H1 (cell line): ENCODE data around the gene CSNK1A1. TPM values are rescaled to one million over a fixed set of nuclear protein-coding genes. Genes with fewer than 3 reads are reported as not detected.

Experiments used
- CTCF ChIA-PET: fragments of 300-600 bp; sonication (Branson Sonifier 250); formaldehyde crosslinking; loops from one replicate; lab custom pipeline; 2021; ENCODE audit not compliant: partially characterized antibody; lab: Charles Lee
- POLR2A ChIA-PET: fragments of 300-600 bp; sonication (Branson Sonifier 250); formaldehyde crosslinking; loops from one replicate; lab custom pipeline; 2021; ENCODE audit warnings: inconsistent platforms; ENCODE audit not compliant: partially characterized antibody; lab: Charles Lee
- DNase-seq, 2 experiments: peaks; one replicate each; pipeline versions ENCODE4 v3.0.0 to v3.0.0-alpha.2; 2010 to 2022; ENCODE audit warnings: low spot score in 2 of 2, low read depth in 1 of 2, mixed read lengths in 1 of 2
- FAIRE-seq: peaks from 2 replicates; lab custom pipeline; 2011; peaks lifted over from hg19 to GRCh38; lab: Jason Lieb, UNC
- H2AFZ ChIP-seq: 2 replicates; pipeline ENCODE4 v1.8.1; 2012; ENCODE audit warnings: low read length, inconsistent platforms
- H2AK5ac ChIP-seq: 2 replicates; pipeline ENCODE4 v1.6.1; 2013; ENCODE audit warnings: low read depth, low read length
- H2BK120ac ChIP-seq: replicated peaks from 2 replicates; pipeline ENCODE3; 2013; ENCODE audit warnings: low read depth, low read length, inconsistent platforms
- H2BK12ac ChIP-seq: 2 replicates; pipeline ENCODE4 v1.6.1; 2013; ENCODE audit warnings: low read depth, low read length
- H2BK15ac ChIP-seq: 2 replicates; pipeline ENCODE4 v1.6.1; 2013; ENCODE audit warnings: low read length
- H2BK20ac ChIP-seq: 2 replicates; pipeline ENCODE4 v1.6.1; 2013; ENCODE audit warnings: low read length
- H2BK5ac ChIP-seq: 2 replicates; pipeline ENCODE4 v1.6.1; 2013; ENCODE audit warnings: low read depth, low read length
- H3K14ac ChIP-seq: 2 replicates; pipeline ENCODE4 v1.6.1; 2013; ENCODE audit warnings: inconsistent platforms; ENCODE audit not compliant: insufficient read length
- H3K18ac ChIP-seq: 2 replicates; pipeline ENCODE4 v1.6.1; 2013; ENCODE audit warnings: low read length; ENCODE audit errors: extremely low read depth
- H3K23ac ChIP-seq: 2 replicates; pipeline ENCODE4 v1.6.1; 2013; ENCODE audit warnings: inconsistent platforms; ENCODE audit not compliant: insufficient read length
- H3K23me2 ChIP-seq: 2 replicates; pipeline ENCODE4 v1.6.1; 2013; ENCODE audit warnings: low read depth, low read length
- H3K27ac ChIP-seq: 2 replicates; pipeline ENCODE4 v1.6.1; 2011; ENCODE audit warnings: low read depth, low read length, inconsistent platforms
- H3K27me3 ChIP-seq, 4 experiments: replicated peaks in 1 of 4; 1 replicate in 1 of 4; 2 replicates in 3 of 4; pipeline versions ENCODE4 v1.6.1 to v1.8.1; 2011 to 2013; ENCODE audit warnings: low read length in 3 of 4, mild to moderate bottlenecking in 3 of 4, inconsistent platforms in 2 of 4, mixed read lengths in 2 of 4, moderate library complexity in 1 of 4; ENCODE audit not compliant: control insufficient read depth in 3 of 4, insufficient read depth in 3 of 4; ENCODE audit errors: extremely low read depth in 1 of 4
- H3K36me3 ChIP-seq, 4 experiments: 2 replicates each; pipeline versions ENCODE4 v1.6.1 to v1.8.1; 2011 to 2013; ENCODE audit warnings: mild to moderate bottlenecking in 4 of 4, low read length in 3 of 4, moderate library complexity in 2 of 4, control low read depth in 1 of 4, inconsistent platforms in 1 of 4; ENCODE audit not compliant: insufficient read depth in 4 of 4, control insufficient read depth in 2 of 4
- H3K4ac ChIP-seq: replicated peaks from 2 replicates; pipeline ENCODE3; 2013; ENCODE audit warnings: low read length, low read depth, mixed read lengths, inconsistent platforms; ENCODE audit not compliant: insufficient read length
- H3K4me1 ChIP-seq, 4 experiments: replicated peaks in 1 of 4; 1 replicate in 1 of 4; 2 replicates in 3 of 4; pipeline versions ENCODE4 v1.6.1 to v1.8.1; 2011 to 2013; ENCODE audit warnings: low read length in 3 of 4, inconsistent platforms in 2 of 4, mixed read lengths in 1 of 4; ENCODE audit not compliant: insufficient read depth in 4 of 4, control insufficient read depth in 3 of 4
- H3K4me2 ChIP-seq, 2 experiments: 2 replicates each; pipeline versions ENCODE4 v1.6.1 to v1.8.1; 2011 to 2013; ENCODE audit warnings: low read depth in 2 of 2, low read length in 2 of 2, control low read depth in 1 of 2, inconsistent platforms in 1 of 2, mild to moderate bottlenecking in 1 of 2; ENCODE audit not compliant: insufficient read depth in 1 of 2
- H3K4me3 ChIP-seq, 4 experiments: fragments of 200-600, 300-600 bp in 1 of 4; sonication (generic), shearing (Covaris generic), sonication (Bioruptor Twin) in 1 of 4; 2 replicates each; pipeline versions ENCODE4 v1.5.1 to v1.8.1; 2011 to 2016; ENCODE audit warnings: low read length in 4 of 4, low read depth in 3 of 4, control low read depth in 2 of 4, inconsistent platforms in 2 of 4, mild to moderate bottlenecking in 2 of 4, mixed read lengths in 1 of 4, moderate library complexity in 1 of 4; ENCODE audit not compliant: insufficient read depth in 2 of 4; ENCODE audit errors: extremely low read depth in 1 of 4
- H3K56ac ChIP-seq: replicated peaks from 2 replicates; pipeline ENCODE3; 2013; ENCODE audit warnings: low read depth, mild to moderate bottlenecking, mixed read lengths, low read length, inconsistent platforms; ENCODE audit not compliant: insufficient read length
- H3K79me1 ChIP-seq: 2 replicates; pipeline ENCODE4 v1.6.1; 2013; ENCODE audit warnings: low read depth, low read length, control low read depth
- H3K79me2 ChIP-seq, 2 experiments: 2 replicates each; pipeline versions ENCODE4 v1.6.1 to v1.8.1; 2012 to 2013; ENCODE audit warnings: low read length in 2 of 2, mild to moderate bottlenecking in 2 of 2, inconsistent platforms in 1 of 2; ENCODE audit not compliant: insufficient read depth in 2 of 2, control insufficient read depth in 1 of 2
- H3K9ac ChIP-seq, 4 experiments: replicated peaks in 1 of 4; 1 replicate in 1 of 4; 2 replicates in 3 of 4; pipeline versions ENCODE4 v1.6.1 to v1.8.1; 2011 to 2013; ENCODE audit warnings: low read depth in 3 of 4, low read length in 3 of 4, control low read depth in 2 of 4, mild to moderate bottlenecking in 2 of 4, moderate library complexity in 2 of 4, inconsistent platforms in 1 of 4; ENCODE audit errors: extremely low read depth in 1 of 4
- H3K9me3 ChIP-seq, 2 experiments: 2 replicates each; pipeline versions ENCODE4 v1.6.1 to v1.8.1; 2012 to 2013; ENCODE audit warnings: mild to moderate bottlenecking in 2 of 2, moderate library complexity in 2 of 2, control low read depth in 1 of 2, inconsistent platforms in 1 of 2, low read depth in 1 of 2, low read length in 1 of 2, mixed read lengths in 1 of 2; ENCODE audit not compliant: insufficient read depth in 2 of 2
- H4K20me1 ChIP-seq, 2 experiments: replicated peaks in 1 of 2; 2 replicates each; pipeline versions ENCODE3 to v1.8.1; 2011 to 2013; ENCODE audit warnings: inconsistent platforms in 2 of 2, low read length in 2 of 2, mild to moderate bottlenecking in 1 of 2; ENCODE audit not compliant: insufficient read depth in 2 of 2, control insufficient read depth in 1 of 2
- H4K5ac ChIP-seq: 2 replicates; pipeline ENCODE4 v1.6.1; 2013; ENCODE audit warnings: low read length, low read depth, mixed read lengths, inconsistent platforms; ENCODE audit not compliant: insufficient read length
- H4K8ac ChIP-seq: 2 replicates; pipeline ENCODE4 v1.8.0; 2013; ENCODE audit warnings: mild to moderate bottlenecking, moderate library complexity, low read length, inconsistent platforms; ENCODE audit not compliant: insufficient read depth; ENCODE audit errors: extremely low read depth
- H4K91ac ChIP-seq: replicated peaks from 2 replicates; pipeline ENCODE3; 2013; ENCODE audit warnings: low read length, mixed read lengths, inconsistent platforms; ENCODE audit not compliant: insufficient read length
- KDM4A ChIP-seq: IDR thresholded peaks from one replicate; pipeline ENCODE4 v1.7.1; 2012; ENCODE audit warnings: low read depth, mild to moderate bottlenecking, moderate library complexity, low read length, inconsistent platforms; ENCODE audit not compliant: severe bottlenecking
- POLR2AphosphoS5 ChIP-seq: IDR thresholded peaks from 2 replicates; pipeline ENCODE4 v1.6.1; 2011; ENCODE audit warnings: low read depth, low read length
- WGBS, 2 experiments: shearing (Covaris generic) in 1 of 2; methylation state at CpG; one replicate each; pipeline versions ENCODE4 v1.1.6 to v1.1.7; 2013 to 2015; ENCODE audit warnings: low lambda C conversion rate in 2 of 2, mixed read lengths in 2 of 2, inconsistent platforms in 1 of 2, low coverage in 1 of 2, missing lambda C conversion rate in 1 of 2; ENCODE audit not compliant: insufficient replicate concordance in 2 of 2, insufficient coverage in 1 of 2, insufficient read length in 1 of 2; ENCODE audit errors: extremely low coverage in 1 of 2, missing lambda C conversion rate in 1 of 2; 5-methylcytosine and 5-hydroxymethylcytosine counted together
- polyA plus RNA-seq, 7 experiments: library from polyadenylated mRNA; depleted of rRNA in 3 of 7; stranded (reverse) in 5 of 7; unstranded in 2 of 7; fragments of >200 nt in 5 of 7; fragments of 200-250 nt in 2 of 7; gene quantifications; 1 replicate in 5 of 7; 2 replicates in 1 of 7; 4 replicates in 1 of 7; pipeline versions ENCODE4 v1.2.1 to v1.2.3, GENCODE V29; 2011 to 2013; ENCODE audit warnings: missing spikeins in 2 of 7, mixed read lengths in 2 of 7
- total RNA-seq: library from RNA; stranded (reverse); fragmentation: NEBNext Ultra II Directional; extraction: Animal tissue kit (Norgen Biotek cat#: 25700); gene quantifications from 2 replicates; pipeline ENCODE4 v1.2.1, GENCODE V29; 2021

The CSNK1A1 gene
- total and polyA plus RNA-seq, 2 of the 8 experiments (the other 6 are each of a cell fraction or from before 2014, with no cell fraction given): 61.2 to 244 TPM

DNA sequence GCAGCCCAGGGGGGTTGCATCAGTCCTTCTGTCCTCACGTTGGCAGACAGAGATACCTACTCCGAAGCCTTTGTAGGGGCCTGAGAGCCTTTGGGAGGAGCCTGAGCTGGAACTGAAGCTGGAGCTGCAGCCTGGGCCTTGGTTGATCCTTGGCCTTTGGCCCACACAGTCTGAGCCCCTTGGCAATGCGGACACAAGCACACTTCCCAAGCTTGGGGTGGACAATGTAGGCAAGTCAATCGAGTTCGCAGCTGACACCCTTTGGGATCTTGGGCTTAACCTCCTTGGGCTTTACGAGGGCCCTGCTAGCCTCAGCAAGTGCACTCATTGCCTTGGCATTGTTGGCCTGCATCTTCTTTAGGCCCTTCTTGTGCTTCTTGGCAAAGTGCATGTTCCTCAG is 5.9 kb downstream of the CSNK1A1 start:
- no peak overlapping the region for H2BK20ac ChIP-seq
- peaks cover 3 to 76% (median 18%) of the 10 kb centered on the region in 4 experiments; a peak in 7 of 8 replicates for H3K36me3 ChIP-seq
- ChIA-PET CTCF (interaction anchor here (0.6 to 16.3 kb wide), 8 partner anchors 8 to 102 kb away, joined by 3 to 174 read pairs (median 4); no protein-coding TSS in a partner anchor), POLR2A (interaction anchor here (0.6 to 11.0 kb wide), 5 partner anchors 9 to 116 kb away, joined by 3 to 65 read pairs (median 5); no protein-coding TSS in a partner anchor)
- H4K5ac ChIP-seq: no peak overlapping the region
- peak in 1 of 2 experiments; percentile 41 for DNase-seq
- H3K14ac ChIP-seq: no peak overlapping the region
- no peak overlapping the region for H4K8ac ChIP-seq
- H3K79me2 ChIP-seq: peaks cover 80 to 98% of the 10 kb centered on the region in 2 experiments
- H3K56ac ChIP-seq: no peak overlapping the region
- no peak overlapping the region for H3K18ac ChIP-seq
- FAIRE-seq: no peak
- no peaks in the 10 kb centered on the region for H3K79me1 ChIP-seq
- H2AK5ac ChIP-seq: no peak overlapping the region
- no peak overlapping the region for H2BK15ac ChIP-seq
- peaks cover 0 to 10% (median 3%) of the 10 kb centered on the region in 4 experiments; a peak in 4 of 7 replicates for H3K4me1 ChIP-seq
- TF ChIP-seq POLR2AphosphoS5 (peak; percentile 63; the same call in 1 of the 2 replicates), KDM4A (no peak)
- 96% methylated on average over 6 of the region's 6 CpGs; no CpG with 5 or more reads in 1 of the 2 experiments for WGBS, 2 experiments
- H2BK12ac ChIP-seq: no peak overlapping the region
- H3K27ac ChIP-seq: no peak overlapping the region; the same call in 1 of the 2 replicates
- H3K4me2 ChIP-seq: no peak overlapping the region; a peak in 1 of 4 replicates
- H4K91ac ChIP-seq: no peak overlapping the region
- no peak overlapping the region for H3K4me3 ChIP-seq
- no peak overlapping the region for H3K4ac ChIP-seq
- no peaks in the 10 kb centered on the region for H3K9me3 ChIP-seq
- peaks cover 11% of the 10 kb centered on the region; the same call in 1 of the 2 replicates for H3K23me2 ChIP-seq
- no peak overlapping the region for H3K9ac ChIP-seq
- no peak overlapping the region for H2AFZ ChIP-seq
- no peak overlapping the region for H2BK120ac ChIP-seq
- H2BK5ac ChIP-seq: no peak overlapping the region
- peaks cover 13 to 14% of the 10 kb centered on the region in 2 experiments for H4K20me1 ChIP-seq
- H3K23ac ChIP-seq: no peak overlapping the region
- H3K27me3 ChIP-seq: no peaks in the 10 kb centered on the region
